ENCODE results near the gene CNIH2. TPM values are rescaled to one million over a fixed set of nuclear protein-coding genes. Genes with fewer than 3 reads are reported as not detected.
"Not testable (repeated sequence)": the region's sequence is repeated elsewhere in the genome, so short reads cannot be mapped to it uniquely, and the experiment has no call there.

Gene CNIH2
- polyA plus RNA-seq, 1 donor = 8.0 TPM

DNA sequence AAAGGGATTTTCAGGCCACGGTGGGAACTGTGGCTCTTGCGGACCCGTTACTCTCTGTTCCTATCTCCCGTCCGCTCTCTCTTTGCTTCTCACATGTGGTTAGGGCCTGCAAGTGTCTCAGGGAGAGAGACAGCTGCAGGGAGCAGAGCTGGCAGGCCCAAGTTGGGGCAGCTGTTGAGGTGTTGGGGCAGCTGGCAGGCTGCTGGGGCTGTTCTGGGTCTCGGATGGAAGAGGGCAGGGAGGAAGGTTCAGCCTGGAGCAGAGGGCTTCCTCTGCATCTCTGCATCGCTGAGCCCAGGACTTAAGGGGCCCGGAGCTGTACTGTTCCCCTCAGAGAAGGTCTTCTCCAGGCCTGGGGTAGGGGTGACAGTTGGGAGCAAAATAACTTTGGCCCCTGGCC lies 2.6 kb upstream of the CNIH2 start:
- peaks cover 55% of the 10 kb centered on the region for H3K36me3 ChIP-seq (ENCODE audit: control insufficient read depth, insufficient read depth, low read length)
- WGBS (ENCODE audit: insufficient coverage, low lambda C conversion rate) = no CpG with 5 or more reads among the region's 8 CpGs
- H3K4me3 ChIP-seq (ENCODE audit: low read length) = no peak overlapping the region
- peaks cover 8% of the 10 kb centered on the region for H3K27me3 ChIP-seq (ENCODE audit: control insufficient read depth, insufficient read depth, low read length)
- no peak for DNase-seq
- no peak overlapping the region for H3K27ac ChIP-seq (ENCODE audit: low read length)
- peaks cover 8% of the 10 kb centered on the region for H3K4me1 ChIP-seq (ENCODE audit: control insufficient read depth, insufficient read depth, low read length)
- no peaks in the 10 kb centered on the region for H3K9me3 ChIP-seq (ENCODE audit: control insufficient read depth, low read depth, low read length)

DNA sequence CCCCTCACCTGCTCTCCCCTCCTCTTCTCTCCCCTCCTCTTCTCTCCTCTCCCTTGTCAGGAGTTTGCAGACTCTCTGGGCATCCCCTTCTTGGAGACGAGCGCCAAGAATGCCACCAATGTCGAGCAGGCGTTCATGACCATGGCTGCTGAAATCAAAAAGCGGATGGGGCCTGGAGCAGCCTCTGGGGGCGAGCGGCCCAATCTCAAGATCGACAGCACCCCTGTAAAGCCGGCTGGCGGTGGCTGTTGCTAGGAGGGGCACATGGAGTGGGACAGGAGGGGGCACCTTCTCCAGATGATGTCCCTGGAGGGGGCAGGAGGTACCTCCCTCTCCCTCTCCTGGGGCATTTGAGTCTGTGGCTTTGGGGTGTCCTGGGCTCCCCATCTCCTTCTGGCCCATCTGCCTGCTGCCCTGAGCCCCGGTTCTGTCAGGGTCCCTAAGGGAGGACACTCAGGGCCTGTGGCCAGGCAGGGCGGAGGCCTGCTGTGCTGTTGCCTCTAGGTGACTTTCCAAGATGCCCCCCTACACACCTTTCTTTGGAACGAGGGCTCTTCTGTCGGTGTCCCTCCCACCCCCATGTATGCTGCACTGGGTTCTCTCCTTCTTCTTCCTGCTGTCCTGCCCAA lies 1.9 kb upstream of the CNIH2 start:
- Histone ChIP-seq H3K4me3 (ENCODE audit: low read length) (no peak overlapping the region), H3K27me3 (ENCODE audit: control insufficient read depth, insufficient read depth, low read length) (peaks cover 8% of the 10 kb centered on the region), H3K9me3 (ENCODE audit: control insufficient read depth, low read depth, low read length) (no peaks in the 10 kb centered on the region), H3K4me1 (ENCODE audit: control insufficient read depth, insufficient read depth, low read length) (peaks cover 8% of the 10 kb centered on the region), H3K36me3 (ENCODE audit: control insufficient read depth, insufficient read depth, low read length) (peaks cover 51% of the 10 kb centered on the region), H3K27ac (ENCODE audit: low read length) (no peak overlapping the region)
- WGBS (ENCODE audit: insufficient coverage, low lambda C conversion rate) = no CpG with 5 or more reads among the region's 14 CpGs
- DNase-seq = no peak

DNA sequence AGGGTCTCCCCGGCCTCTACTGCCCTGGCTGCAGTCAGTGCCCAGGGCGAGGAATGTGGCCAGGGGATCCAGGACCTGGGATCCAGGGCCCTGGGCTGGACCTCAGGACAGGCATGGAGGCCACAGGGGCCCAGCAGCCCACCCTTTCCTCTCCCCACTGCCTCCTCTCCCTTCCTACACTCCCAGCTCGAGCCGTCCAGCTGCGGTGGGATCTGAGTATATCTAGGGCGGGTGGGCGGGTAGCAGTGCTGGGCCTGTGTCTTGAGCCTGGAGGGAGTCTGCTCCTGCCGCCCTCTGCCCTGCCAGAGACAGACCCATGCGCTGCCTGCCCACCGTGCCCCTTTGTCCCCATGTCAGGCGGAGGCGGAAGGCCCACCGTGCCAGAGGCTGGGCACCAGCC lies 1.4 kb upstream of the CNIH2 start:
- DNase-seq; H3K4me3 ChIP-seq (ENCODE audit: low read length); H3K27ac ChIP-seq (ENCODE audit: low read length); H3K4me1 ChIP-seq (ENCODE audit: control insufficient read depth, insufficient read depth, low read length); H3K27me3 ChIP-seq (ENCODE audit: control insufficient read depth, insufficient read depth, low read length); H3K9me3 ChIP-seq (ENCODE audit: control insufficient read depth, low read depth, low read length): not testable (repeated sequence)
- H3K36me3 ChIP-seq (ENCODE audit: control insufficient read depth, insufficient read depth, low read length) = peaks cover 49% of the 10 kb centered on the region
- no CpG with 5 or more reads among the region's 13 CpGs for WGBS (ENCODE audit: insufficient coverage, low lambda C conversion rate)

DNA sequence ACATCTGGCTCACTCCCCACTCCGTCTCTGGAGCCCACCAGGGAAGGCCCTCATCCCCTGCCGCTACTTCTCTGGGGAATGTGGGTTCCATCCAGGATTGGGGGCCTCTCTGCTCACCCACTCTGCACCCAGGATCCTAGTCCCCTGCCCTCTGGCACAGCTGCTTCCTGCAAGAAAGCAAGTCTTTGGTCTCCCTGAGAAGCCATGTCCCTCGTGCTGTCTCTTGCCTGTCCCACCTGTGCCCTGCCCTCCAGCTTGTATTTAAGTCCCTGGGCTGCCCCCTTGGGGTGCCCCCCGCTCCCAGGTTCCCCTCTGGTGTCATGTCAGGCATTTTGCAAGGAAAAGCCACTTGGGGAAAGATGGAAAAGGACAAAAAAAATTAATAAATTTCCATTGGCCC lies 911 bp upstream of the CNIH2 start:
- H3K4me1 ChIP-seq (ENCODE audit: control insufficient read depth, insufficient read depth, low read length); H3K4me3 ChIP-seq (ENCODE audit: low read length); H3K9me3 ChIP-seq (ENCODE audit: control insufficient read depth, low read depth, low read length); DNase-seq; H3K27me3 ChIP-seq (ENCODE audit: control insufficient read depth, insufficient read depth, low read length); H3K27ac ChIP-seq (ENCODE audit: low read length): not testable (repeated sequence)
- H3K36me3 ChIP-seq (ENCODE audit: control insufficient read depth, insufficient read depth, low read length) = peaks cover 44% of the 10 kb centered on the region
- WGBS (ENCODE audit: insufficient coverage, low lambda C conversion rate) = no CpG with 5 or more reads among the region's 4 CpGs

DNA sequence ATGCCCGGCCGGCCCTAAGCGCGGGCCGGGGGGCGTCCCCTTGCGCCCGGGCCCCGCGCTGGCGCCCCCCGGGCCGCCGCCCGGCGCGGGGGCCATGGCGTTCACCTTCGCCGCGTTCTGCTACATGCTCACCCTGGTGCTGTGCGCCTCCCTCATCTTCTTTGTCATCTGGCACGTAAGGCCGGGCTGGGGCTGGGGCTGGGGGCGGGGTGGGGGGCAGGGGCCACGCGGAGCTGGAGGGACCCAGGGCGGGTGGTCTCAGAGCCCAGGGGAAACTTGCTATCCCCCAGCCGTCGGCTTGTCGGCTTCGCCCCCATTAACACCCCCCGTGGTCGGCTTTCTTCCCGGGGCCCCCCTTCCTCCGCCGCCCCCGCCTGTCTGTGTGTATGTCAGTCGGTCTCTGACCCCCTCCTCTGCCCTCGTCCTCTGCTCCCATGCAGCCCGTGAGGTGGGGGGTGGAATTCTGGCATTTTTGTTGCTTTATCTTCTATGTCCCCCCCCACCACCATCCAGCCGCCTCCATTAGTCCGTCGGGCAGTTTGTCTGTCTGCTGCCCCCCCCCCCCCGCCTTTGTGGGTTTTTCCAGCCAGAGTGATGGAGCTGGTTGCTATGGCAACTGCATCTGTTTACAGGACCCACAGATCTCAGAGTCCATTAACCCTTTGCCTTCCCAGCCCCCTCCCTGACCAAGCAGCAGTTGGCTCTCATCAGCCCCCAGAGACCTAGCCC lies 552 bp downstream of the CNIH2 start:
- Histone ChIP-seq H3K9me3 (ENCODE audit: control insufficient read depth, low read depth, low read length) (no peaks in the 10 kb centered on the region), H3K27ac (ENCODE audit: low read length) (no peak overlapping the region), H3K4me1 (ENCODE audit: control insufficient read depth, insufficient read depth, low read length) (peaks cover 10% of the 10 kb centered on the region), H3K4me3 (ENCODE audit: low read length) (peak overlapping the region; percentile 9), H3K36me3 (ENCODE audit: control insufficient read depth, insufficient read depth, low read length) (peaks cover 36% of the 10 kb centered on the region), H3K27me3 (ENCODE audit: control insufficient read depth, insufficient read depth, low read length) (peaks cover 8% of the 10 kb centered on the region)
- DNase-seq = no peak
- no CpG with 5 or more reads among the region's 45 CpGs for WGBS (ENCODE audit: insufficient coverage, low lambda C conversion rate)

DNA sequence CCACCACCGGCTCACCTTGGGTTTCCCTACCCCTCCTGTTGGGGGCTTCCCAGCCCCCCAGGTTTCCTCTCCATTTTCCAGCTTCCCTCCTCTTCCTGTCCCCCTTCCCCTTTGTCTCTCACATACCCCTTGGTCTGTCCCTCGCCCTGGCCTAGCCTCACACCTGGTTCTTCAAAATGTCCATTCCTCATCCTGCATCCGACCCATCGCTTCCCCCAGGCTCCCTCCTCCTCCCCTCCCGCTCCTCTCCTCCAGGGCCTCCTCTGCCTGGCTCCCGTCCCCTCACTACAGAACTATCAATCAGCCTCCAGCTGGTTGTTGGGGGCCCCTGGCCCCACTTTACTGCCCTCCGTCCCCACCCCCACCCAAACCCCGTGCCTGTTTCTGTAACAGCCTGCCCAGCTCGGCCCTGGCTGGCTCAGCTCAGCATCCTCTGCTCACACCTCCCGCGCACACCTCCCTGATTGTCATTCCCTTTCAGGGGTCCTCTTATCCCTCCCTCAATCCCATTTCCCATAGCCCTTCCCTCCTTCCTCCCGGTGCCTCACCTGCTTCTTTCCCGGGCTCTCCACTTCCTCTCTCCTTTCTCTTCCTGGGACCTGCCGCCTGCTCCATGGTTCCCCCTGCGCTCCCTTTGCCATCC lies 1.2 kb downstream of the CNIH2 start:
- DNase-seq = no peak

DNA sequence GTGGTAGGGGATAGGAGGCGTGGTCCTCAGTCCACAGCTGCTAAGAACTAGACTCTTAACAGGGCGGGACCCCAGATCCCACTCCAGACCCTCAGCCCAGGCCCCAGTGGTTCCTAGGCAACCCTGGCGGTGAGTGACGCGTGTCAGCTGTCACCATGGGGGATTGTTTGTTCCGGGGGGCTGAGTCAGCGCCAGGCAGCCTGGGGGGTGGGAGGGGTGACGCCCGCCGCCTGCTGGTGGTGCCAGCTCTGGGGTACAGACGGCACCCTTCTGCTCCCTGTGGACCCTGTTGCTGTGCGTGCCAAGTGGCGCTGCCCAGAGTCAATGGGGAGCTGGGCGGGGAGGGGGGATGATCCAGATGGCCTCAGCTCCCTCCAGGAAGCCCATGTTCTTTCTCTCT lies 2.5 kb downstream of the CNIH2 start:
- no peak overlapping the region for H3K4me3 ChIP-seq (ENCODE audit: low read length)
- peaks cover 8% of the 10 kb centered on the region for H3K27me3 ChIP-seq (ENCODE audit: control insufficient read depth, insufficient read depth, low read length)
- peaks cover 36% of the 10 kb centered on the region for H3K36me3 ChIP-seq (ENCODE audit: control insufficient read depth, insufficient read depth, low read length)
- no CpG with 5 or more reads among the region's 14 CpGs for WGBS (ENCODE audit: insufficient coverage, low lambda C conversion rate)
- no peak for DNase-seq
- no peak overlapping the region for H3K27ac ChIP-seq (ENCODE audit: low read length)
- no peaks in the 10 kb centered on the region for H3K9me3 ChIP-seq (ENCODE audit: control insufficient read depth, low read depth, low read length)
- peaks cover 10% of the 10 kb centered on the region for H3K4me1 ChIP-seq (ENCODE audit: control insufficient read depth, insufficient read depth, low read length)

More for the DNA sequence above, 1.2 kb downstream of the CNIH2 start:
- H3K4me1 ChIP-seq (ENCODE audit: control insufficient read depth, insufficient read depth, low read length) = peaks cover 10% of the 10 kb centered on the region
- H3K27ac ChIP-seq (ENCODE audit: low read length) = no peak overlapping the region
- no peaks in the 10 kb centered on the region for H3K9me3 ChIP-seq (ENCODE audit: control insufficient read depth, low read depth, low read length)
- 74% methylated on average over 2 of the region's 15 CpGs for WGBS (ENCODE audit: insufficient coverage, low lambda C conversion rate)
- peak overlapping the region; percentile 7 for H3K4me3 ChIP-seq (ENCODE audit: low read length)
- H3K36me3 ChIP-seq (ENCODE audit: control insufficient read depth, insufficient read depth, low read length) = peaks cover 35% of the 10 kb centered on the region
- peaks cover 8% of the 10 kb centered on the region for H3K27me3 ChIP-seq (ENCODE audit: control insufficient read depth, insufficient read depth, low read length)

DNA sequence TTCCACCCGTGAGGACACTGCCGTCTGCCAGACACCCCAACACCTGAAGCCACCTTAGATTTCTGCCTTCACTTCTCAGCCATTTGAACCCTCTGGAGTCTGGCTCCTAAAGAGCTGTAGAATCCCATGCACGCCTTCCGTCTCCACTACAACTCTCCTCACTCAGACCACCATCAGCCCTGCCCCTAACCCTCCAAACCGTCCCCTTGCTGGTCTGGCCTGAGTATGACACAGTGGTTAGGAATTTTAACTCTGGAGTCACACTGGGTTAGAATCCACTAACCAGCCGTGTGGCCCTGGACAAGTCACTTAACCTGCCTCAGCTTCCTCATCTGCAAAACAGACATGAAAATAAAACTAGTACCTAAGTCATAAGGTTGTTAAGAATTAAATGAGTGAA lies 3.0 kb downstream of the CNIH2 start:
- DNase-seq = no peak
- Histone ChIP-seq H3K27me3 (ENCODE audit: control insufficient read depth, insufficient read depth, low read length) (peaks cover 8% of the 10 kb centered on the region), H3K4me3 (ENCODE audit: low read length) (no peak overlapping the region), H3K4me1 (ENCODE audit: control insufficient read depth, insufficient read depth, low read length) (peaks cover 10% of the 10 kb centered on the region), H3K27ac (ENCODE audit: low read length) (no peak overlapping the region), H3K36me3 (ENCODE audit: control insufficient read depth, insufficient read depth, low read length) (peaks cover 36% of the 10 kb centered on the region), H3K9me3 (ENCODE audit: control insufficient read depth, low read depth, low read length) (no peaks in the 10 kb centered on the region)
- no CpG with 5 or more reads among the region's 6 CpGs for WGBS (ENCODE audit: insufficient coverage, low lambda C conversion rate)

DNA sequence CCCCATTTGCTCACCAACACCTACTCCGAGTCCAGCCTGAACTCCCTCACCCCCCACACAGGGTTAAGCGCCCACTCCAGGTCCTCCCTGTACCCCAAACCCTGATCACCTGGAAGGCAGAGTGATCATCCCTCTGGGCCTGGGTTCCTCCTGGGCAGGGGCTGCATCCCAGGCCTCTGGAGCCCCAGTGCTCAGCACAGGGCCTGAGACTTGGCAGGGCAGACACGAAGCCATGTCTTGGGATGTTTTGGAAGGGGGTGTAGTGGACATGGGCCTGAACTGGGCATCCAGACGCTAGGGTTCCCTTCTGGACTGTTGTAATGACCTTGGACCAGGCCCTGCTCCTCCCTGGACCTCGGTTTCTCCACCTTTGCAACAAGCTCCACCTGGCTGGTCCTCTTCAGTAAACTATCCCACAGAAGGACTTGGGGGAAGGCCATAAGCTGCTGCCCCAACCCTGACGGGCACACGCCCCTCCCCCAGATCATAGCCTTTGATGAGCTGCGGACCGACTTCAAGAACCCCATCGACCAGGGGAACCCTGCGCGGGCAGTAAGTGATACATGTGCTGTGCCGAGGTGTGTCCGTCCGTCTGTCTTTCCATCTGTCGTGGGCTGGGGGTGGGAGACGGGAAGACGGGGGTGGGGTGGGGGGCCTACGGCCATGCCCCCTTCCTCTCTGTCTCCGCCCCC lies 3.9 kb downstream of the CNIH2 start:
- DNase-seq = no peak
- Histone ChIP-seq H3K36me3 (ENCODE audit: control insufficient read depth, insufficient read depth, low read length) (peaks cover 35% of the 10 kb centered on the region), H3K27ac (ENCODE audit: low read length) (no peak overlapping the region), H3K27me3 (ENCODE audit: control insufficient read depth, insufficient read depth, low read length) (peaks cover 8% of the 10 kb centered on the region), H3K9me3 (ENCODE audit: control insufficient read depth, low read depth, low read length) (no peaks in the 10 kb centered on the region), H3K4me1 (ENCODE audit: control insufficient read depth, insufficient read depth, low read length) (peaks cover 13% of the 10 kb centered on the region), H3K4me3 (ENCODE audit: low read length) (no peak overlapping the region)
- 80% methylated on average over 1 of the region's 20 CpGs for WGBS (ENCODE audit: insufficient coverage, low lambda C conversion rate)
